PC-9 (cell line): ENCODE data around the gene ALCAM. TPM values are rescaled to one million over a fixed set of nuclear protein-coding genes. Genes with fewer than 3 reads are reported as not detected.

Experiments used
- BruUV-seq: library from RNA; stranded (reverse); fragments of 400-500 nt; replicated peaks from 2 replicates; lab custom pipeline; 2021; lab: Mats Ljungman, UMichigan
- CTCF ChIA-PET: fragments of 300-600 bp; sonication (Branson Sonifier 250); formaldehyde crosslinking; loops from one replicate; lab custom pipeline; 2022; ENCODE audit warnings: antibody characterized with exemption; lab: Charles Lee
- POLR2A ChIA-PET: fragments of 300-600 bp; sonication (Branson Sonifier 250); formaldehyde crosslinking; loops from one replicate; lab custom pipeline; 2022; ENCODE audit warnings: antibody characterized with exemption; ENCODE audit not compliant: unreplicated experiment; lab: Charles Lee
- DNase-seq, 2 experiments: peaks; one replicate each; pipeline versions ENCODE4 v3.0.0 to v3.0.0-alpha.2; 2015 to 2022; ENCODE audit warnings: mixed read lengths in 1 of 2
- H2AFZ ChIP-seq: fragments of 200-600 bp; sonication (generic); 2 replicates; pipeline ENCODE4 v1.8.1; 2017; ENCODE audit warnings: antibody characterized with exemption
- H3F3A ChIP-seq: fragments of 200-600 bp; sonication (generic); 2 replicates; pipeline ENCODE4 v1.8.1; 2017; ENCODE audit warnings: antibody characterized with exemption, mild to moderate bottlenecking, low read depth; ENCODE audit not compliant: insufficient read depth
- H3K27ac ChIP-seq: fragments of 200-600 bp; sonication (generic); 2 replicates; pipeline ENCODE4 v1.6.1; 2016; ENCODE audit warnings: mixed run types
- H3K27me3 ChIP-seq: fragments of 200-600 bp; sonication (generic); 2 replicates; pipeline ENCODE4 v1.6.1; 2016; ENCODE audit warnings: low read depth, mixed run types; ENCODE audit not compliant: insufficient read depth
- H3K36me3 ChIP-seq: fragments of 200-600 bp; sonication (generic); 2 replicates; pipeline ENCODE4 v1.6.1; 2016; ENCODE audit warnings: low read depth, mixed run types
- H3K4me1 ChIP-seq: fragments of 200-600 bp; sonication (generic); replicated peaks from 2 replicates; pipeline ENCODE4 v1.6.1; 2016; ENCODE audit warnings: mixed run types; ENCODE audit not compliant: insufficient read depth
- H3K4me2 ChIP-seq: fragments of 200-600 bp; sonication (generic); 2 replicates; pipeline ENCODE4 v1.6.1; 2017; ENCODE audit warnings: mixed run types
- H3K4me3 ChIP-seq: fragments of 200-600 bp; sonication (generic); 2 replicates; pipeline ENCODE4 v1.6.1; 2016; ENCODE audit warnings: mixed run types
- H3K79me2 ChIP-seq: fragments of 200-600 bp; sonication (generic); 2 replicates; pipeline ENCODE4 v1.6.1; 2017; ENCODE audit warnings: low read depth, mixed run types
- H3K9me2 ChIP-seq: fragments of 200-600 bp; sonication (generic); 2 replicates; pipeline ENCODE4 v1.8.1; 2017; ENCODE audit warnings: mild to moderate bottlenecking; ENCODE audit not compliant: insufficient read depth
- H3K9me3 ChIP-seq: fragments of 200-600 bp; sonication (generic); 2 replicates; pipeline ENCODE4 v1.8.1; 2016; ENCODE audit warnings: low read depth; ENCODE audit not compliant: insufficient read depth
- H4K20me1 ChIP-seq: fragments of 200-600 bp; sonication (generic); 2 replicates; pipeline ENCODE4 v1.8.1; 2017; ENCODE audit not compliant: insufficient read depth
- EZH2 ChIP-seq: fragments of 200-600 bp; sonication (generic); IDR thresholded peaks from 2 replicates; pipeline ENCODE4 v1.8.0; 2017; ENCODE audit warnings: antibody characterized with exemption, low read depth
- intact Hi-C: fragments of 100-400 bp; cut with micrococcal nuclease; formaldehyde crosslinking; loops from one replicate; pipeline ENCODE4 v1.10.0; 2022; ENCODE audit not compliant: unreplicated experiment
- total RNA-seq: library from RNA; stranded (reverse); gene quantifications from 2 replicates; pipeline ENCODE4 v1.2.3, GENCODE V29; 2021
- TF ChIP-seq, protein P1 (sequence below): fragments of 200-600 bp; sonication (generic); conservative IDR thresholded peaks from 2 replicates; pipeline ENCODE4 v1.6.1; 2017; ENCODE audit warnings: mixed run types, antibody characterized with exemption, mild to moderate bottlenecking, moderate library complexity

The ALCAM gene
- total RNA-seq, 1 experiment from 2014 or later, result 132 TPM

DNA sequence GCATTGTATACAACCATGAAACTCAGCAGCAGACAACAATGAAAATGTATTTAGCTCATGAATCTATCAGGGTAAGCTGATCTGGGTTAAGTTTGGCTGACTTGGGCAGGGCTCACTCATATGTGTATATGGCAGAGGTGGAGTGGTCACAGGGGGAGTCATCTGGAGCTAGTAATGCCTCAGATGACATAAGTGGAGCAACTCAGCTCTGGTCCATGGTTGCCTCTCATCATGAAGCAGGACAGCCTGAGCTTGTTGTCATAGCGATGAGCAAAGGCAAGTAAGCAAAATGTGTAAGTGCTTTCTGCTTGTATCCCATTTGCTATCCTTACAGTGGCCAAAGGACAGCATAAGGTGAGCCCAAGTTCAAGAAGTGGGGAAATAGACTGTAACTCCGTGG lies 64.5 kb downstream of the ALCAM start:
- Histone ChIP-seq H3K4me1 (no peaks in the 10 kb centered on the region), H4K20me1 (no peaks in the 10 kb centered on the region), H3F3A (no peaks in the 10 kb centered on the region), H3K36me3 (no peaks in the 10 kb centered on the region), H3K27me3 (no peaks in the 10 kb centered on the region), H3K4me2 (no peak overlapping the region), H3K9me2 (0 out of 2 replicates have a peak, but pooled peaks cover 4% of the 10 kb centered on the region), H3K79me2 (no peaks in the 10 kb centered on the region), H3K27ac (no peak overlapping the region), H3K4me3 (no peak overlapping the region), H3K9me3 (no peaks in the 10 kb centered on the region), H2AFZ (0 out of 2 replicates have a peak overlapping the region, but pooled peaks have one; percentile 7)
- POLR2A ChIA-PET, result interaction anchor here (0.5 kb wide), 1 partner anchor 156 kb away, joined by 4 read pairs; no protein-coding TSS in a partner anchor
- intact Hi-C loops, result no loop called here
- no TSS peak for BruUV-seq
- TF ChIP-seq, protein P1, sequence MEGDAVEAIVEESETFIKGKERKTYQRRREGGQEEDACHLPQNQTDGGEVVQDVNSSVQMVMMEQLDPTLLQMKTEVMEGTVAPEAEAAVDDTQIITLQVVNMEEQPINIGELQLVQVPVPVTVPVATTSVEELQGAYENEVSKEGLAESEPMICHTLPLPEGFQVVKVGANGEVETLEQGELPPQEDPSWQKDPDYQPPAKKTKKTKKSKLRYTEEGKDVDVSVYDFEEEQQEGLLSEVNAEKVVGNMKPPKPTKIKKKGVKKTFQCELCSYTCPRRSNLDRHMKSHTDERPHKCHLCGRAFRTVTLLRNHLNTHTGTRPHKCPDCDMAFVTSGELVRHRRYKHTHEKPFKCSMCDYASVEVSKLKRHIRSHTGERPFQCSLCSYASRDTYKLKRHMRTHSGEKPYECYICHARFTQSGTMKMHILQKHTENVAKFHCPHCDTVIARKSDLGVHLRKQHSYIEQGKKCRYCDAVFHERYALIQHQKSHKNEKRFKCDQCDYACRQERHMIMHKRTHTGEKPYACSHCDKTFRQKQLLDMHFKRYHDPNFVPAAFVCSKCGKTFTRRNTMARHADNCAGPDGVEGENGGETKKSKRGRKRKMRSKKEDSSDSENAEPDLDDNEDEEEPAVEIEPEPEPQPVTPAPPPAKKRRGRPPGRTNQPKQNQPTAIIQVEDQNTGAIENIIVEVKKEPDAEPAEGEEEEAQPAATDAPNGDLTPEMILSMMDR, result no peak
- no peak for TF ChIP-seq EZH2
- no peak for DNase-seq
- CTCF ChIA-PET, result no interaction called here

DNA sequence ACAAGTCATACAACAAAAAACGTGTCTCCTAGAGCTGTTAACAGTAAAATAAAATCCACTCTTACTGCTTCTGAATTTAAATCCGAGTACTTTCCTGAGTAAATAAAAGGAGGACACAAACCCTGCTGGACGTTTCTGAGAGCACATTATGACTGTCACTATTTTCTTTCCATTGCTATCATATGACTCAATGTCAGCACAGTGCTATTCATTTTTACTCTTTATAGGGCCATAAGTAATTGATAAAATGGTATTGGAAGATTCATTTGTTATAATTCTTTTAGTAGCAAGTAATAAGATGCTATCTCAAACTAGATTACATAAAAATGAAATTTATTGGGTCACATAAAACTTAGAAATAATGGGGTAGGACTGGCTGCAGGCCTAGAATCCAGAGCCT lies 68.6 kb downstream of the ALCAM start:
- H3K79me2 ChIP-seq, result no peaks in the 10 kb centered on the region
- ChIA-PET POLR2A (no interaction called here), CTCF (no interaction called here)
- H3K4me2 ChIP-seq, result no peak overlapping the region
- no peaks in the 10 kb centered on the region; the same call in 1 of the 2 replicates for H3K9me2 ChIP-seq
- H3K9me3 ChIP-seq, result no peaks in the 10 kb centered on the region
- no peaks in the 10 kb centered on the region for H3K4me1 ChIP-seq
- H3K4me3 ChIP-seq, result no peak overlapping the region
- no peaks in the 10 kb centered on the region for H4K20me1 ChIP-seq
- no peaks in the 10 kb centered on the region for H3K27me3 ChIP-seq
- no peak overlapping the region for H3K27ac ChIP-seq
- DNase-seq, result no peak
- no peak for TF ChIP-seq EZH2
- TF ChIP-seq, protein P1, result no peak
- H3F3A ChIP-seq, result no peaks in the 10 kb centered on the region
- no TSS peak for BruUV-seq
- H3K36me3 ChIP-seq, result no peaks in the 10 kb centered on the region
- no peak overlapping the region for H2AFZ ChIP-seq
- intact Hi-C loops, result no loop called here

DNA sequence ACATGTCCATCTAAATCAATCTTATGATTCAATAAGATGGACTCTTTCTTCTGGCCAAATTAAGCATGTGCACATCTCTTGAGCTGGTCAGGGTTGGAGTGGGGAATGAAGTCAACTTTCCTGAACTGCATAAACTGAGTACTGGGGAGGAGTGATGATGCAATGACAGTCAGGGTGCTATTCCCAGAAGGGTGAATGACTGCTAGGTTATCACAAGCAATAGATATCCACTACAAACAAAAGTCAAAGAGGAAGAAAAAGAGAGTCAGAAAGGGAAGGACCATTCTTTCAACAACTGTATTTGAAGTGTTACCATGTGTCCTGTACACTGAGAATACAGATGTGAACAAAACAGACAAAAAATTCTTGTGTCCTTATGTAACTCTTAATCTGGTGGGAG lies 70.0 kb downstream of the ALCAM start:
- POLR2A ChIA-PET, result no interaction called here
- Histone ChIP-seq H4K20me1 (no peaks in the 10 kb centered on the region), H3K27ac (no peak overlapping the region), H3K79me2 (no peaks in the 10 kb centered on the region), H3K4me2 (no peak overlapping the region), H3K27me3 (no peaks in the 10 kb centered on the region), H3K9me3 (no peaks in the 10 kb centered on the region), H3K4me3 (no peak overlapping the region), H2AFZ (no peak overlapping the region), H3K9me2 (no peaks in the 10 kb centered on the region; the same call in 1 of the 2 replicates), H3K4me1 (no peaks in the 10 kb centered on the region), H3F3A (no peaks in the 10 kb centered on the region), H3K36me3 (no peaks in the 10 kb centered on the region)
- no TSS peak for BruUV-seq
- DNase-seq, result no peak
- no peak for TF ChIP-seq EZH2
- TF ChIP-seq, protein P1, result no peak
- intact Hi-C loops, result no loop called here
- CTCF ChIA-PET, result no interaction called here
